SK-N-MC (cell line): ENCODE measurements around the gene PCBP2.

Source experiments
- DNase-seq: peaks from one replicate; pipeline ENCODE4 v3.0.0-alpha.2; 2011; ENCODE audit warnings: low read depth, low spot score
- H3K27ac ChIP-seq: fragments of 200-600 bp; sonication (generic); 2 replicates; pipeline ENCODE4 v1.5.1; 2016; ENCODE audit warnings: mixed run types
- H3K36me3 ChIP-seq: fragments of 200-600 bp; sonication (generic); 2 replicates; pipeline ENCODE4 v1.6.1; 2017; ENCODE audit warnings: antibody characterized with exemption, low read length, mixed read lengths; ENCODE audit not compliant: insufficient read depth
- H3K4me3 ChIP-seq: fragments of 200-600 bp; sonication (generic); 2 replicates; pipeline ENCODE4 v1.5.1; 2016
- H3K9ac ChIP-seq: fragments of 200-600 bp; sonication (generic); 2 replicates; pipeline ENCODE4 v1.8.0; 2017; ENCODE audit warnings: mixed run types, mixed read lengths; ENCODE audit not compliant: insufficient read length
- H3K9me3 ChIP-seq: fragments of 200-600 bp; sonication (generic); 2 replicates; pipeline ENCODE4 v1.6.1; 2017; ENCODE audit warnings: low read depth, mild to moderate bottlenecking, antibody characterized with exemption, low read length, moderate library complexity, mixed read lengths
- EZH2 ChIP-seq: fragments of 200-600 bp; sonication (generic); IDR thresholded peaks from one replicate; pipeline ENCODE4 v1.6.1; 2017; ENCODE audit warnings: antibody characterized with exemption
- FOXP2 ChIP-seq: optimal IDR thresholded peaks from 2 replicates; pipeline ENCODE3; 2011; ENCODE audit warnings: mild to moderate bottlenecking, moderate library complexity; ENCODE audit not compliant: insufficient read depth; ENCODE audit errors: extremely low read length, control extremely low read depth
- POLR2AphosphoS5 ChIP-seq: IDR thresholded peaks from 2 replicates; pipeline ENCODE4 v1.6.1; 2012; ENCODE audit warnings: mild to moderate bottlenecking, low read depth, low read length, borderline replicate concordance

PCBP2 gene

GRCh38 chr12:53452159-53453077 lies 516 bp downstream of the PCBP2 start:
- H3K9ac ChIP-seq: peak overlapping the region; percentile 100
- no peaks in the 10 kb centered on the region for H3K9me3 ChIP-seq
- no peak for DNase-seq
- TF ChIP-seq EZH2 (no peak), POLR2AphosphoS5 (no peak; the same call in 1 of the 2 replicates), FOXP2 (no peak)
- H3K36me3 ChIP-seq: peaks cover 48% of the 10 kb centered on the region
- peak overlapping the region; percentile 99 for H3K4me3 ChIP-seq
- peak overlapping the region; percentile 98 for H3K27ac ChIP-seq

DNA sequence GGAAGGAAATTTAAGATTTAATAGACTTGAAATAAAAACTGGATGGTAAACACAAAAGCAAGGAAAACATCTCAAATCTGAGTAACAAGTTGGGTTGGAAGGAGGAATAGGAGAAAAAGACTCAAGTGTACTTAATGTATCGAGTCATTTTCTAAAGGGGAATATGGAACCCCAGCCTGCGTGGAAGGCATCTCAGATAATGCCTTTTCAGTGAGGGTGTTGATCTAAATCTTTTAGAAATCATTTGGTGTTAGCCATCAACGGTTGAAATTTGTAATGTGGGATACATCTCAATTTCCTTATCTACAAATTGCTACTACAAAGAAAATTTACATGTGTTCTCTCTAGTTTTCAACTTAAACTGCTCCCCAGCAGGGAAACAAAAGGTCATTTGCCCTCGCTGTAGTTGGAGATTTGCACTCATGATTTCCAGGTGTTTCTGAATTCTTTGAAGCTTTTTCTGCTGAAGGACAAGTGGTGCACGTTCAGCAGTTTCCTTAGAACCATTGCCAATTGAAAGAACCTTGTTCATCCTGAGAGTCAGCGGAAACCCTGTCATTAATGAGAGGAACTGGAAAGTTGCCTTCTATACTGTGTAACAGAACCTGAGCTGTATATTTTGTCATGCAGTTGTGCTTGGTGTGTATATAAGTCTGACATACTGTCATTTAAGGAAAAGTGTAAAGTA lies 2.2 kb downstream of the PCBP2 start:
- Histone ChIP-seq H3K9me3 (no peaks in the 10 kb centered on the region), H3K9ac (peak overlapping the region; percentile 100), H3K36me3 (peaks cover 65% of the 10 kb centered on the region), H3K4me3 (peak overlapping the region; percentile 99), H3K27ac (no peak overlapping the region)
- no peak for DNase-seq
- TF ChIP-seq FOXP2 (no peak), POLR2AphosphoS5 (no peak; the same call in 1 of the 2 replicates), EZH2 (no peak)

DNA sequence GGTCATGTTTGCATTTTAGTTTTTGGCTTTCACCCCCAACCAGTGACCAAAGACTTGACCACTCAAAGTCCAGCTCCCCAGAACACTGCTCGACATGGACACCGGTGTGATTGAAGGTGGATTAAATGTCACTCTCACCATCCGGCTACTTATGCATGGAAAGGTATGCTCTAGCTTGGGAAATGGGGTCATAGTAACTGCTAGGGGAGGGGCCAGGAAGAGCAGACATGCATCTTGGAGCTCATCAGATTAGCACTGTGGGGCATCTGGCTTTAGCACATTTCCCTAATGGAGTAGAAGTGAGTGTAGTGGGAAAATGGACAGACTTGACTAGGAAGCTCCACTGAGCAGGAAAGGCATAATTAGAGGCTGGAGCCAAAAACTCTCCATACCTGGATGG lies 2.8 kb downstream of the PCBP2 start:
- Histone ChIP-seq H3K27ac (no peak overlapping the region), H3K36me3 (peaks cover 71% of the 10 kb centered on the region), H3K4me3 (peak overlapping the region; percentile 99; the same call in 1 of the 2 replicates), H3K9ac (no peak overlapping the region), H3K9me3 (no peaks in the 10 kb centered on the region)
- TF ChIP-seq POLR2AphosphoS5: no peak
- TF ChIP-seq FOXP2: no peak
- TF ChIP-seq EZH2: no peak
- no peak for DNase-seq

- no peak for DNase-seq
- H3K4me3 ChIP-seq: no peak overlapping the region
- H3K9me3 ChIP-seq: no peaks in the 10 kb centered on the region
- H3K36me3 ChIP-seq: peaks cover 92% of the 10 kb centered on the region
- H3K27ac ChIP-seq: no peak overlapping the region
- H3K9ac ChIP-seq: no peak overlapping the region
- TF ChIP-seq POLR2AphosphoS5: 0 out of 2 replicates have a peak, but pooled peaks have one; percentile 17
- TF ChIP-seq EZH2: no peak
Observed at GRCh38 chr12:53456654-53457366, 4.9 kb downstream of the PCBP2 start.

DNA sequence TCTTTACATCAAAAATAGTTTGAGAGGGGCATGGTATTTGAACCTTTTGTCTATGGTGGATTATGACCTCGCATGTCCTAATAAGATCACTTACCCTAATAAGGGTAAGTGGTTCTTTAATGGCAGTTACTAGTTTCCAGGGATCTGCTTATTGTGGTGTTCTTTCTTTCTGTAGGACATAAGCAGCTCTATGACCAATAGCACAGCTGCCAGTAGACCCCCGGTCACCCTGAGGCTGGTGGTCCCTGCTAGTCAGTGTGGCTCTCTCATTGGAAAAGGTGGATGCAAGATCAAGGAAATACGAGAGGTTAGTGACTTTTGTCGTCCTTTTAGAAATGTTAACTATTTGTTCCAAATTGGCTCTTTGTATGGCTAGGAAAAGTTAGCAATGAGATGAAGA lies 7.2 kb downstream of the PCBP2 start:
- H3K4me3 ChIP-seq: no peak overlapping the region
- TF ChIP-seq POLR2AphosphoS5 (no peak), EZH2 (no peak), FOXP2 (no peak)
- H3K27ac ChIP-seq: peak overlapping the region; percentile 30
- H3K9ac ChIP-seq: no peak overlapping the region
- no peaks in the 10 kb centered on the region for H3K9me3 ChIP-seq
- H3K36me3 ChIP-seq: peaks cover 100% of the 10 kb centered on the region
- DNase-seq: no peak

DNA sequence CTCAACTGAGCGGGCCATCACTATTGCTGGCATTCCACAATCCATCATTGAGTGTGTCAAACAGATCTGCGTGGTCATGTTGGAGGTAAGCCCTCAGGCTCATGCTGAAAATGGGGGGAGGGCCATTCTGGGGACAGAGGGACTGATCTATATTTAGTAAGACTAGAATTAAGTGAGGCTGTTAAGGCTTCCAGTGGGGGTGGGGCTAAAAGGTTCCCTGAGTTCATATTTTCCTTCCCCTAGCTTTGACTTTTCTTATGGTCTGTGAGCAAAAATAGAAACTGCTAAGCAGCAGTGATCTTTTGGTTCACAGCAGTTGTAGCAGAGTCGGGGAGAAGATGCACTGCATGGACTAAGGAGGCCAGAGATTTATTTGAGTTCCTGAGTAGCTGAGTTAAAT lies 9.2 kb downstream of the PCBP2 start:
- TF ChIP-seq FOXP2: no peak
- TF ChIP-seq EZH2: no peak
- no peak for TF ChIP-seq POLR2AphosphoS5
- H3K4me3 ChIP-seq: no peak overlapping the region
- H3K9me3 ChIP-seq: no peaks in the 10 kb centered on the region
- H3K9ac ChIP-seq: no peak overlapping the region
- no peak overlapping the region for H3K27ac ChIP-seq
- DNase-seq: no peak
- peaks cover 100% of the 10 kb centered on the region for H3K36me3 ChIP-seq

GRCh38 chr12:53461591-53461990 lies 9.7 kb downstream of the PCBP2 start:
- TF ChIP-seq FOXP2 (no peak), POLR2AphosphoS5 (no peak), EZH2 (no peak)
- Histone ChIP-seq H3K4me3 (no peak overlapping the region), H3K36me3 (peaks cover 100% of the 10 kb centered on the region), H3K27ac (peak overlapping the region; percentile 16; the same call in 1 of the 2 replicates), H3K9ac (no peak overlapping the region), H3K9me3 (no peaks in the 10 kb centered on the region)
- no peak for DNase-seq

DNA sequence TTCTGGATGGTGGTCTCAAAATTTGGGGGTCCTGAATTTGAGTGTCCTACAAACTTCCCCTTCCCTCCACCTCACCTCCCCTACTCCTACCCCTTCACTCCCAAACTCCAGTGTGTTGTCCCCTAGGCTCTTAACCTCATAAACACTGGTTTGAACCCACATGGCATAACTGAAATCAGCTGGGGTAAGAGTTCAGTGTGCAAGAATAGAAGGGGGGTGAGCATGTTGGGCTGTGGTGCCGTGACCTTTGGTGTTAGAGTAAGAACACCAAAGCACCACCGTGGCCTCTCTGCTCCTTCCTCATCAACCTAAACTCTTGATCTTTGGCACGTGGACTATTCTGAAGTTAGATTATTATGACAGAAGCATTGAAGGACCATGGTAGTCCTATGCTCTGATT lies 11.0 kb downstream of the PCBP2 start:
- Histone ChIP-seq H3K9ac (no peak overlapping the region), H3K9me3 (no peaks in the 10 kb centered on the region), H3K36me3 (peaks cover 100% of the 10 kb centered on the region), H3K27ac (no peak overlapping the region), H3K4me3 (no peak overlapping the region)
- TF ChIP-seq FOXP2: no peak
- TF ChIP-seq POLR2AphosphoS5: no peak
- TF ChIP-seq EZH2: no peak
- no peak for DNase-seq
